Measurements from ENCODE around the gene EIF1AD.

EIF1AD gene

GRCh38 chr11:65975771-65976170 is 26.2 kb downstream of the EIF1AD start:
- H3K4me3 ChIP-seq: no peak overlapping the region
- H4K20me1 ChIP-seq: no peaks in the 10 kb centered on the region; the same call in 1 of the 2 replicates
- peaks cover under 1% of the 10 kb centered on the region; the same call in 1 of the 2 replicates for H3K4me1 ChIP-seq
- H3K9ac ChIP-seq: no peak overlapping the region
- H3K27ac ChIP-seq: no peak overlapping the region
- H3K27me3 ChIP-seq: no peaks in the 10 kb centered on the region
- H3K4me2 ChIP-seq: no peak overlapping the region
- H3K36me3 ChIP-seq: peaks cover 90% of the 10 kb centered on the region
- H3K9me3 ChIP-seq: no peaks in the 10 kb centered on the region
- no peak for TF ChIP-seq Cebpa-rat (IDR thresholded peaks at IDR 0.05)

DNA sequence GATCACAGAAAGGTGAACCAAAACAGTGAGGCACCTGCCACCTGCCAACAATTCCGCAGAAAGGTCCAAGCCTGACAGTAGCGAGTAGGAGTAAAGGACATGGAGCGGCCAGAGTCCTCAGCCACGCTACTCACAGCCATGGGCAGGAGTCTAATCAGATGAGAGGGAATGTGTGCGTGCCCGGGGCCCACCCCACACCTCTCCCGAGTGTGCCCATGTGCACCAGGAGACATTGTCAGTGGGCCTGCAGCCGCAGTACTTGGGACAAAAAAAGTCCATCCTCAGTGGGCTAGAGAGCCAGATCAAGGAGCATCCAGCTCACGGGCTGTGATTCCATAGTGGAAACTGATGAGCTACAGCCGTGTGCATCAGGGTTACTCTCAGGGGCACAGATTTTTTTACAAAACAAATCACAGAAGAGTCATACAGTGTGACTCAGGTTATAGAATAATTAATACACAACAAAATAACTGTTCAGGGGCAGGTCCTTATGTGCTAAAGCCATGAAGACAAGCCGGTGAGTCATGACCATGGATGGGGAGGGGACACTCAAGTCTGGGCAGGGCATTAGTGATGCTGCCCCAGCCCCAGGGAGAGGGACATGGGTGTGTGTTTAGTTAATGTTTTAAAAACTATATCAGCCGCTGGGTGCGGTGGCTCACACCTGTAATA is 28.4 kb downstream of the EIF1AD start:
- Histone ChIP-seq H3K27me3 (no peaks in the 10 kb centered on the region), H3K4me1 (no peaks in the 10 kb centered on the region)
- no peak for TF ChIP-seq Cebpa-rat (IDR thresholded peaks at IDR 0.05)

DNA sequence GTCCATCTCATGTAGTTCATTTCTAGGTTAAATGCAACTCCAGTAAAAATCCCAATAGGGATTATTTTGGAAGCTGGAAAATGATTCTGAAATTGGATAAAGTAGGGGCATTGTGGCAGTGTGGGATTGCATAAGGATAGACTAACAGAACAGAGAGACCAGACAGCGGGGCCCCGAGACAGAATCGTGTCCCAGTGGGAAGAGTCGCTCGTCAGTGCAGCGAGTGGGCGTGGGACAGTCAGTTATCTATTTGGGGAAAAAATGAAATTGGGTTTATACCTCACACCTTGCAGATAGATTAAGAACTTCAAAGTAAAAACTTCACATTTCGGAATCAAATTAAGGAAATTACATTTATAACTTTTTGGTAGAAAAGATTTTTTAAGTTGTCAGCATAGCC is 29.8 kb downstream of the EIF1AD start:
- peaks cover 14% of the 10 kb centered on the region for H4K20me1 ChIP-seq
- H3K9me3 ChIP-seq: no peaks in the 10 kb centered on the region
- H3K4me1 ChIP-seq: no peaks in the 10 kb centered on the region
- H3K9ac ChIP-seq: no peak overlapping the region
- TF ChIP-seq Cebpa-rat (IDR thresholded peaks at IDR 0.05): no peak
- H3K27me3 ChIP-seq: no peaks in the 10 kb centered on the region
- peaks cover 91% of the 10 kb centered on the region for H3K36me3 ChIP-seq
- no peak overlapping the region for H3K4me2 ChIP-seq
- no peak overlapping the region for H3K4me3 ChIP-seq
- H3K27ac ChIP-seq: no peak overlapping the region

More for the DNA sequence above, 28.4 kb downstream of the EIF1AD start:
- Histone ChIP-seq H3K27ac (no peak overlapping the region), H4K20me1 (peaks cover 12% of the 10 kb centered on the region), H3K36me3 (peaks cover 91% of the 10 kb centered on the region), H3K9me3 (no peaks in the 10 kb centered on the region), H3K4me2 (no peak overlapping the region), H3K4me3 (no peak overlapping the region), H3K9ac (no peak overlapping the region)

DNA sequence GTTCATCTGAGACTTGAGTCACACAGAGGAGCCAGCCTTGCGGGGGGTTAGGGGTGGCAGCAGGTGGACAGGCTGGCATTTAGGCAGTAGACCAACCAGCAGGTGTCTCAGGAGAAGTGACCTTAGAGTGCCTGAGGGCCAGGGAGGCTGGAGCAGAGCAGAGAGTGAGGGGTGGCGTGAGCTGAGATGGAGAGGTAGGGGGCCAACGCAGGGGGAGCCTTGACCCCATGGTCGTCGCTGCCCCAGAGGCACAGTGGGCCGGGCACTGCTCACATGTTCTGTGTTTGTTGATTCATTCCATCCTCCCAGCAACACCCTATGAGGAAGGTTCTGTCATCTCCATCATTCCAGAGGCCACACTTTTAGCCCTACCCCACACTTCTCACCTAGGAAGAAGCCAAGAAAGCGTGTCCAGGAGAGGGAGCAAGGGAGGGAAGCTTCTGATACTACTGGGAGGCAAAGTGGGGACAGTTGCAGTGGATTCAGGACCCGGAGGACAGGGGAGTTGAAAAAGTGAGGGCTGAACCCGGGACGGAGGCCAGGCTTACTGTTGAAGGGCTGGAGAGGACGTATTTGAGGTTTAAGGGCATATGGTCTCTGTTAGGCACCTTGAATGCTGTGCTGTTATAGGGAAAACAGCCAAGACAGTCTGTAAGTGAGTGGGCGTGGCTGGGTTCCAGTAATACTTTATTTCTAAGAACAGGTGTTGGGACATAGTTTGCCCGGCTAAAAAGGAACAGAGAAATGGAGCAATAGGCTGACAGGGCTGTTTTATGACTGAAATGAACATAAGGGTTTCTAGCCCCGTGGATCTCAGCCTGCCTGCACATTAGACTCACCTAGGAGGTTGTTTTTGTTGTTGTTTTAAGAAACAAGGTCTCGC is 33.1 kb downstream of the EIF1AD start:
- no peak overlapping the region for H3K4me3 ChIP-seq
- no peak overlapping the region for H3K4me2 ChIP-seq
- no peak overlapping the region for H3K9ac ChIP-seq
- H3K9me3 ChIP-seq: no peaks in the 10 kb centered on the region
- no peak overlapping the region for H3K27ac ChIP-seq
- H3K36me3 ChIP-seq: peaks cover 91% of the 10 kb centered on the region
- TF ChIP-seq Cebpa-rat (IDR thresholded peaks at IDR 0.05): no peak
- peaks cover 28% of the 10 kb centered on the region for H4K20me1 ChIP-seq
- no peaks in the 10 kb centered on the region for H3K27me3 ChIP-seq
- H3K4me1 ChIP-seq: peaks cover under 1% of the 10 kb centered on the region

DNA sequence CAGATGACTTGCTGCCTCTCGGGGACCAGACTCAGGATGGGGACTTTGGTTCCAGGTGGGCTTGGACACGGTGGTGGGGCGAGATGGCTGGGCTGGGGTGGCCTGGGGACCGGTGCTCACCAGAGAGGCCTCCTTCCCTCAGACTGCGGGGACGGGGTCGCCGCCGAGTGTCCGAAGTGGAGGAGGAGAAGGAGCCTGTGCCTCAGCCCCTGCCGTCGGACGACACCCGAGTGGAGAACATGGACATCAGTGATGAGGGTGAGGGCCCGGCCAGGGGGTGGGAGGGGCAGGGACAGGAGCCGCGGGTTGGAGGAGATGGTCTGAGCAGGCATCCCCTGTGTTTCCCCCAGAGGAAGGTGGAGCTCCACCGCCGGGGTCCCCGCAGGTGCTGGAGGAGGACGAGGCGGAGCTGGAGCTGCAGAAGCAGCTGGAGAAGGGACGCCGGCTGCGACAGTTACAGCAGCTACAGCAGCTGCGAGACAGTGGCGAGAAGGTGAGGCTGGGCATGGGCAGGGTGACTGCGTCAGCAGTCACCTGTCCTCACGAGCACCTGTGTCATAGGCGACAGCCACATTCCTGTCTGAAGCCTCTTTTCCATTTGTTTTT is 34.5 kb downstream of the EIF1AD start:
- H4K20me1 ChIP-seq: peaks cover 42% of the 10 kb centered on the region
- H3K4me2 ChIP-seq: no peak overlapping the region
- TF ChIP-seq Cebpa-rat (IDR thresholded peaks at IDR 0.05): no peak
- H3K9me3 ChIP-seq: no peaks in the 10 kb centered on the region
- H3K27ac ChIP-seq: no peak overlapping the region
- H3K27me3 ChIP-seq: no peaks in the 10 kb centered on the region
- peaks cover 15% of the 10 kb centered on the region for H3K4me1 ChIP-seq
- H3K9ac ChIP-seq: no peak overlapping the region
- peaks cover 85% of the 10 kb centered on the region for H3K36me3 ChIP-seq
- H3K4me3 ChIP-seq: no peak overlapping the region

DNA sequence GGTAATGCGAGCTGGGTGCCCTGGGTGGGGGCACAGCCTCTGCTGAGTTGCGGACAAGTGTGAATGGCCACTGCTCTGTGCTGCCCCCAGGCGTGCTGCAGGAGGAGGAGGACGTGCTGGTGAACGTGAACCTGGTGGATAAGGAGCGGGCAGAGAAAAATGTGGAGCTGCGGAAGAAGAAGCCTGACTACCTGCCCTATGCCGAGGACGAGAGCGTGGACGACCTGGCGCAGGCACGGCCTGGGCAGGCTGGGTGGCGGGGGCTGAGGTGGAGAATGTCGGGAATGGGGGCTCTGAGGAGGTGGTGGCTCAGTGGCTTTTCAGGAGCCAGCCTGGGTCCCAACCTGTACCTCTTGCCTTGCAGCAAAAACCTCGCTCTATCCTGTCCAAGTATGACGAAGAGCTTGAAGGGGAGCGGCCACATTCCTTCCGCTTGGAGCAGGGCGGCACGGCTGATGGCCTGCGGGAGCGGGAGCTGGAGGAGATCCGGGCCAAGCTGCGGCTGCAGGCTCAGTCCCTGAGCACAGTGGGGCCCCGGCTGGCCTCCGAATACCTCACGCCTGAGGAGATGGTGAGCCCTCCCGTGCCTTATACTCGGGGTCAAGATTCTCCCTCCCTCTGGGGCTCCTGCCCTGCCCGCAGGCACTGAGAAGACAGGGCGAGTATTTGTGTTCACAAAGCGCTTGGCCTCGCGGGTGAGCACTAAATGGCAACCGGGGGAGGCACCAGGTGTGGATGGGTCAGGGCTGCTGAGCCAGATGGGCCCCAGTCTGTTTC is 35.8 kb downstream of the EIF1AD start:
- Histone ChIP-seq H4K20me1 (peaks cover 46% of the 10 kb centered on the region), H3K36me3 (peaks cover 75% of the 10 kb centered on the region)
- no peak for TF ChIP-seq Cebpa-rat (IDR thresholded peaks at IDR 0.05)

GRCh38 chr11:65964906-65965305 is 37.1 kb downstream of the EIF1AD start:
- H3K27ac ChIP-seq: no peak overlapping the region
- no peak overlapping the region for H3K9ac ChIP-seq
- H3K36me3 ChIP-seq: peaks cover 69% of the 10 kb centered on the region
- H3K4me1 ChIP-seq: peaks cover 28% of the 10 kb centered on the region
- TF ChIP-seq Cebpa-rat (IDR thresholded peaks at IDR 0.05): no peak
- no peak overlapping the region for H3K4me3 ChIP-seq
- peaks cover 46% of the 10 kb centered on the region for H4K20me1 ChIP-seq
- H3K9me3 ChIP-seq: no peaks in the 10 kb centered on the region
- H3K27me3 ChIP-seq: no peaks in the 10 kb centered on the region
- no peak overlapping the region for H3K4me2 ChIP-seq

More for the DNA sequence above, 35.8 kb downstream of the EIF1AD start:
- Histone ChIP-seq H3K4me3 (no peak overlapping the region), H3K9ac (no peak overlapping the region), H3K9me3 (no peaks in the 10 kb centered on the region), H3K4me2 (no peak overlapping the region), H3K4me1 (peaks cover 19% of the 10 kb centered on the region), H3K27me3 (no peaks in the 10 kb centered on the region), H3K27ac (no peak overlapping the region)

DNA sequence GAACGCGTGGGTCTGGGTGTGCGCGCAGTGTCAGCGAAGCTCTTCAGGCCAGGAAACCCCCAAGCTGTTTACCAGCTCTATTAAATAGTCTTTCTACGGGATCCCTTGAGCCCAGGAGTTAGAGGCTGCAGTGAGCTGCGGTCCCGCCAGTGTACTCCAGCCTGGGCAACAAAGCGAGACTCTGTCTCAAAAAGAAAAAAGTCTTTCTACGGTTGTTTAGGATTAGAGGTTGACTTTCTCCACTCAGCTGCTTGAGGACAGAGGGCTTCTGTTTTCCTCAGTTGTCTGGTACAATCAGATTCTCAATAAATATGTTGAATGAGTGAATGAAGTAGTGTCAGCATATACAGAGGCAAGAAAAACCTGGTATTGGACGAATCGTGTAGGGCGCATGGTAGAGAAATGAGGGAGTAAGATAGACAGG is 39.8 kb downstream of the EIF1AD start:
- peak overlapping the region; percentile 98; the same call in 1 of the 2 replicates for H3K27ac ChIP-seq
- no peak for TF ChIP-seq Cebpa-rat (IDR thresholded peaks at IDR 0.05)
- H3K4me3 ChIP-seq: peak overlapping the region; percentile 99
- H3K9ac ChIP-seq: peak overlapping the region; percentile 98
- no peaks in the 10 kb centered on the region for H3K27me3 ChIP-seq
- H3K36me3 ChIP-seq: peaks cover 41% of the 10 kb centered on the region
- peaks cover 31% of the 10 kb centered on the region for H4K20me1 ChIP-seq
- peak overlapping the region; percentile 93 for H3K4me2 ChIP-seq
- peaks cover 56% of the 10 kb centered on the region for H3K4me1 ChIP-seq
- H3K9me3 ChIP-seq: no peaks in the 10 kb centered on the region

All from BLaER1 (cell line).